IMR-90 (cell line): Measurements from ENCODE around the gene ST7. TPM values are rescaled to one million over a fixed set of nuclear protein-coding genes. Genes with fewer than 3 reads are reported as not detected.

ENCODE experiments used
- ATAC-seq: fragments of 200-7000 bp; cut with Tn5 transposase; 2 replicates; pipeline ENCODE4 v1.9.1; 2020; ENCODE audit warnings: low read depth, mild to moderate bottlenecking, moderate library complexity
- BruUV-seq: library from RNA; stranded (reverse); fragments of 400-500 nt; replicated peaks from 2 replicates; lab custom pipeline; 2021; lab: Mats Ljungman, UMichigan
- CTCF ChIA-PET: fragments of 300-600 bp; formaldehyde crosslinking; extraction: SDS; loops from one replicate; lab custom pipeline; 2021; ENCODE audit warnings: antibody characterized with exemption; lab: Yijun Ruan, JAX
- POLR2A ChIA-PET: fragments of 300-600 bp; sonication (Branson Sonifier 250); formaldehyde crosslinking; loops from one replicate; lab custom pipeline; 2022; ENCODE audit warnings: antibody characterized with exemption; ENCODE audit not compliant: unreplicated experiment; lab: Charles Lee
- DNase-seq: peaks from one replicate; pipeline ENCODE4 v3.0.0; 2013
- H2AFZ ChIP-seq: replicated peaks from 2 replicates; pipeline ENCODE3; 2013; ENCODE audit warnings: low read length, mild to moderate bottlenecking; ENCODE audit not compliant: poor library complexity
- H2AK5ac ChIP-seq: 2 replicates; pipeline ENCODE4 v1.6.1; 2013; ENCODE audit warnings: low read depth, low read length, inconsistent platforms
- H2AK9ac ChIP-seq: replicated peaks from 2 replicates; pipeline ENCODE3; 2013; ENCODE audit warnings: mild to moderate bottlenecking, low read depth, low read length, moderate library complexity; ENCODE audit not compliant: poor library complexity
- H2BK120ac ChIP-seq: 2 replicates; pipeline ENCODE4 v1.6.1; 2013; ENCODE audit warnings: low read depth, low read length, inconsistent platforms
- H2BK15ac ChIP-seq: 3 replicates; pipeline ENCODE4 v1.6.1; 2013; ENCODE audit warnings: low read depth, low read length, inconsistent platforms
- H2BK20ac ChIP-seq: 2 replicates; pipeline ENCODE4 v1.6.1; 2013; ENCODE audit warnings: low read depth, mild to moderate bottlenecking, inconsistent platforms, low read length, moderate library complexity
- H2BK5ac ChIP-seq: 2 replicates; pipeline ENCODE4 v1.6.1; 2013; ENCODE audit warnings: mild to moderate bottlenecking, low read depth, low read length, inconsistent platforms; ENCODE audit not compliant: poor library complexity, severe bottlenecking
- H3K14ac ChIP-seq: replicated peaks from 2 replicates; pipeline ENCODE4 v1.6.1; 2013; ENCODE audit warnings: low read depth, low read length, inconsistent platforms
- H3K18ac ChIP-seq: 2 replicates; pipeline ENCODE4 v1.6.1; 2013; ENCODE audit warnings: low read depth, low read length, control low read depth
- H3K23ac ChIP-seq: 2 replicates; pipeline ENCODE4 v1.6.1; 2013; ENCODE audit warnings: low read depth, low read length, inconsistent platforms
- H3K27ac ChIP-seq: 2 replicates; pipeline ENCODE4 v1.5.1; 2013; ENCODE audit warnings: mild to moderate bottlenecking, control low read depth, low read length; ENCODE audit not compliant: insufficient read depth
- H3K27me3 ChIP-seq: 2 replicates; pipeline ENCODE4 v1.6.1; 2013; ENCODE audit warnings: low read length; ENCODE audit not compliant: control insufficient read depth, insufficient read depth
- H3K36me3 ChIP-seq: 2 replicates; pipeline ENCODE4 v1.6.1; 2013; ENCODE audit warnings: low read length, mixed read lengths; ENCODE audit not compliant: control insufficient read depth, insufficient read depth
- H3K4ac ChIP-seq: 2 replicates; pipeline ENCODE4 v1.6.1; 2013; ENCODE audit warnings: low read depth, low read length, inconsistent platforms
- H3K4me1 ChIP-seq: 2 replicates; pipeline ENCODE4 v1.6.1; 2013; ENCODE audit warnings: low read length, mixed read lengths; ENCODE audit not compliant: control insufficient read depth, insufficient read depth
- H3K4me2 ChIP-seq: 2 replicates; pipeline ENCODE4 v1.6.1; 2013; ENCODE audit warnings: low read depth, mild to moderate bottlenecking, control low read depth, low read length, moderate library complexity
- H3K4me3 ChIP-seq: 2 replicates; pipeline ENCODE4 v1.5.1; 2013; ENCODE audit warnings: low read depth, mild to moderate bottlenecking, control low read depth, low read length, moderate library complexity; ENCODE audit not compliant: insufficient read depth
- H3K56ac ChIP-seq: 2 replicates; pipeline ENCODE4 v1.6.1; 2013; ENCODE audit warnings: low read length, inconsistent platforms; ENCODE audit not compliant: insufficient read depth; ENCODE audit errors: extremely low read depth
- H3K79me1 ChIP-seq, 2 experiments: 2 replicates each; pipeline ENCODE4 v1.6.1; 2013; ENCODE audit warnings: low read length in 2 of 2, inconsistent platforms in 1 of 2, low read depth in 1 of 2
- H3K9ac ChIP-seq: 2 replicates; pipeline ENCODE4 v1.6.1; 2013; ENCODE audit warnings: low read depth, low read length, control low read depth
- H3K9me1 ChIP-seq: 2 replicates; pipeline ENCODE4 v1.6.1; 2013; ENCODE audit warnings: low read length, inconsistent platforms; ENCODE audit not compliant: insufficient read depth
- H3K9me3 ChIP-seq: 2 replicates; pipeline ENCODE4 v1.6.1; 2013; ENCODE audit warnings: low read length; ENCODE audit not compliant: control insufficient read depth, insufficient read depth
- H4K20me1 ChIP-seq: 2 replicates; pipeline ENCODE4 v1.6.1; 2013; ENCODE audit warnings: low read length, inconsistent platforms; ENCODE audit not compliant: insufficient read depth
- H4K5ac ChIP-seq: 2 replicates; pipeline ENCODE4 v1.6.1; 2013; ENCODE audit warnings: mild to moderate bottlenecking, low read depth, low read length, control low read depth
- H4K8ac ChIP-seq, 2 experiments: 2 replicates each; pipeline ENCODE4 v1.6.1; 2013; ENCODE audit warnings: low read depth in 2 of 2, low read length in 2 of 2, control low read depth in 1 of 2, inconsistent platforms in 1 of 2
- H4K91ac ChIP-seq: 2 replicates; pipeline ENCODE4 v1.6.1; 2013; ENCODE audit warnings: low read depth, low read length, inconsistent platforms; ENCODE audit not compliant: insufficient read depth
- BHLHE40 ChIP-seq: fragments of 150-350 bp; IDR thresholded peaks from 2 replicates; pipeline ENCODE4 v1.6.1; 2016; ENCODE audit warnings: mild to moderate bottlenecking, low read depth, low read length
- CEBPB ChIP-seq: IDR thresholded peaks from 2 replicates; pipeline ENCODE4 v1.6.1; 2012; ENCODE audit warnings: low read depth, low read length, improper control_type of control experiment
- CHD1 ChIP-seq: IDR thresholded peaks from 2 replicates; pipeline ENCODE4 v1.6.1; 2012; ENCODE audit warnings: low read depth, low read length, improper control_type of control experiment
- FOS ChIP-seq: fragments of 150-350 bp; IDR thresholded peaks from 2 replicates; pipeline ENCODE4 v1.6.1; 2016; ENCODE audit warnings: low read depth, low read length
- MAFK ChIP-seq: IDR thresholded peaks from 2 replicates; pipeline ENCODE4 v1.6.1; 2012; ENCODE audit warnings: low read depth, low read length, improper control_type of control experiment
- MAZ ChIP-seq: IDR thresholded peaks from 2 replicates; pipeline ENCODE4 v1.6.1; 2012; ENCODE audit warnings: low read depth, mild to moderate bottlenecking, low read length, improper control_type of control experiment, moderate library complexity, borderline replicate concordance
- NFE2L2 ChIP-seq: fragments of 150-350 bp; IDR thresholded peaks from 2 replicates; pipeline ENCODE4 v1.6.1; 2016; ENCODE audit warnings: low read depth, mild to moderate bottlenecking, low read length
- POLR2A ChIP-seq: IDR thresholded peaks from 2 replicates; pipeline ENCODE4 v1.6.1; 2012; ENCODE audit warnings: mild to moderate bottlenecking, low read depth, low read length
- RAD21 ChIP-seq: IDR thresholded peaks from 2 replicates; pipeline ENCODE4 v1.6.1; 2012; ENCODE audit warnings: low read length, improper control_type of control experiment
- RCOR1 ChIP-seq: IDR thresholded peaks from 2 replicates; pipeline ENCODE4 v1.6.1; 2012; ENCODE audit warnings: mild to moderate bottlenecking, low read length, improper control_type of control experiment; ENCODE audit not compliant: insufficient replicate concordance
- RFX5 ChIP-seq: IDR thresholded peaks from 2 replicates; pipeline ENCODE4 v1.8.0; 2012; ENCODE audit warnings: low read depth, mild to moderate bottlenecking, low read length, moderate library complexity
- SMC3 ChIP-seq: fragments of 150-350 bp; IDR thresholded peaks from 2 replicates; pipeline ENCODE4 v1.6.1; 2016; ENCODE audit warnings: low read depth, mild to moderate bottlenecking, antibody characterized with exemption, low read length, moderate library complexity
- WGBS, 2 experiments: methylation state at CpG; one replicate each; pipeline versions ENCODE4 v1.1.5 to v1.1.7; 2013; ENCODE audit warnings: missing lambda C conversion rate in 2 of 2; ENCODE audit not compliant: insufficient read length in 1 of 2; ENCODE audit errors: extremely low coverage in 2 of 2; 5-methylcytosine and 5-hydroxymethylcytosine counted together
- dilution Hi-C: fragments of 300-500 bp; cut with HindIII; formaldehyde crosslinking; loops from one replicate; pipeline ENCODE4 v1.14.3; 2018; ENCODE audit warnings: low sequenced_read_pairs; ENCODE audit not compliant: unreplicated experiment
- in situ Hi-C: fragments of 300-500 bp; cut with MboI; formaldehyde crosslinking; loops from 3 replicates; pipeline ENCODE4 v1.14.3; 2019; ENCODE audit warnings: low sequenced_read_pairs, inconsistent platforms, mixed read lengths
- intact Hi-C: fragments of 100-400 bp; cut with micrococcal nuclease; formaldehyde crosslinking; loops from 2 replicates; pipeline ENCODE4 v1.10.0; 2022
- polyA plus RNA-seq, 3 experiments: library from polyadenylated mRNA; depleted of rRNA; stranded (reverse); fragments of >200 nt; gene quantifications; 2 replicates each; pipeline ENCODE4 v1.2.3, GENCODE V29; 2012; ENCODE audit warnings: low replicate concordance in 1 of 3
- total RNA-seq: library from RNA; depleted of rRNA; stranded (reverse); fragments of >200 nt; gene quantifications from 2 replicates; pipeline ENCODE4 v1.2.3, GENCODE V29; 2012
- TF ChIP-seq, protein P1 (sequence below): conservative IDR thresholded peaks from 2 replicates; pipeline ENCODE4 v1.5.1; 2012; ENCODE audit warnings: mild to moderate bottlenecking, low read depth, low read length, improper control_type of control experiment
- TF ChIP-seq, protein P2 (sequence below): fragments of 150-350 bp; IDR thresholded peaks from 2 replicates; pipeline ENCODE4 v1.6.1; 2016; ENCODE audit warnings: low read depth, mild to moderate bottlenecking, low read length, moderate library complexity, borderline replicate concordance
- TF ChIP-seq, protein P3 (sequence below): fragments of 150-350 bp; IDR thresholded peaks from 2 replicates; pipeline ENCODE4 v1.6.1; 2017; ENCODE audit warnings: mild to moderate bottlenecking, antibody characterized with exemption, low read length, low read depth

The ST7 gene
- total and polyA plus RNA-seq, 2 of the 4 experiments (the other 2 are of a cell fraction) = 18.6 to 26.0 TPM

DNA sequence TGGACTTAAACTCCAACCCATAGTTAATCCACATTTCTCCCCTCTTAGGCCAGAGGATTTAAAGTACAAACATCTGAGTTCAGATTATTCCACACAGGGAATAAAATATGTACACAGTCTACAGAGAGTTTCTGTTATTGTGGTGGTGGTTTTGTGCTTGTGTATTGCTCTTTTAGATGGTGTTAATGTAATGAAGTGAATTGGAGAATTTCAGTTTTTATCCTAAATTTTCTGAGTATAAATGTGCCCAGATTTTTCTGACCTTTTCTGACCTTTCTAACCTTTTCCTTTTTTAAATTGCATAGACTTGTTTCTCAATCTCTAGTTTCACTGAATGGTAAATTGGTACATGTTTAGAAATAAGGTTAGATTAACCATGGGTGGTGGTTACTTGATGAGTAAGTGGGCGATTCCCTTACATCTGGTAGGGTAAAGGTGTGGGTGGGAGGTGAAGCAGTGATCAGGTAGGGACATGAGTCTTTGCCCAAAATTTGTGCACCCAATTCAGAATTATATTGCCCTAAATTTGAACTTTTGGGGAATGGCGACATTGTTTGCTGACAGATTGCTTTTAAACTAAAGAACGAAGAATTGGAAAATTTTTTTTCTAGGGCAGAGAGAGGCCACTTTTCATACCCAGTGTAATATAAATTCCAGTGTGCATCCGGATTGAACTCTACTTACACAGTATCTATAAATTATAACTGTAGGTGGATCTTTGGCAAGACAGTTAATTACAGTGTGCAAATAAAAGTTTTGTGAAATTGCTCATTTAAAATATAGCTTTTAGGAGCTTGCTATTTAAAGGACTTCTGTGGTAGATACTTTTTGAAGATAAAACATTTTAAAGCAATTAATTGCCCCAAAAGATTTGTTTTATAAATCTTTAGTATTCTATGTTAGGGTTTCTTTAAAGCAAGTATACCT is 62.2 kb downstream of the ST7 start:
- in situ Hi-C loops = no loop called here
- Histone ChIP-seq H2AK5ac (0 out of 2 replicates have a peak overlapping the region, but pooled peaks have one; percentile 25), H3K27ac (no peak overlapping the region), H2AK9ac (no peak overlapping the region), H3K18ac (no peak overlapping the region), H3K56ac (no peak overlapping the region), H3K4me2 (no peak overlapping the region), H3K36me3 (no peaks in the 10 kb centered on the region), H3K14ac (no peak overlapping the region), H2BK20ac (no peak overlapping the region), H2BK15ac (0 out of 3 replicates have a peak overlapping the region, but pooled peaks have one; percentile 74), H3K4ac (no peak overlapping the region), H3K27me3 (no peaks in the 10 kb centered on the region), H3K4me1 (peaks cover 2% of the 10 kb centered on the region), H3K9me3 (no peaks in the 10 kb centered on the region), H3K79me1 (peaks cover 7 to 20% of the 10 kb centered on the region in 2 experiments; a peak in 3 of 4 replicates), H3K9me1 (peaks cover 6% of the 10 kb centered on the region; the same call in 1 of the 2 replicates), H3K23ac (no peak overlapping the region), H4K5ac (no peak overlapping the region), H2BK120ac (no peak overlapping the region), H2BK5ac (no peak overlapping the region), H2AFZ (no peak overlapping the region), H4K20me1 (no peaks in the 10 kb centered on the region), H3K9ac (no peak overlapping the region), H4K91ac (no peak overlapping the region), H3K4me3 (no peak overlapping the region), H4K8ac (no peak overlapping the region)
- dilution Hi-C loops = no loop called here
- ChIA-PET CTCF (no interaction called here), POLR2A (no interaction called here)
- WGBS, 2 experiments = no CpG with 5 or more reads among the region's 4 CpGs
- no peak for ATAC-seq
- BruUV-seq = no TSS peak
- DNase-seq = no peak
- intact Hi-C loops = no loop called here
- TF ChIP-seq MAZ = no peak
- no peak for TF ChIP-seq CEBPB
- TF ChIP-seq NFE2L2 = no peak
- TF ChIP-seq CHD1 = no peak
- TF ChIP-seq, protein P1, sequence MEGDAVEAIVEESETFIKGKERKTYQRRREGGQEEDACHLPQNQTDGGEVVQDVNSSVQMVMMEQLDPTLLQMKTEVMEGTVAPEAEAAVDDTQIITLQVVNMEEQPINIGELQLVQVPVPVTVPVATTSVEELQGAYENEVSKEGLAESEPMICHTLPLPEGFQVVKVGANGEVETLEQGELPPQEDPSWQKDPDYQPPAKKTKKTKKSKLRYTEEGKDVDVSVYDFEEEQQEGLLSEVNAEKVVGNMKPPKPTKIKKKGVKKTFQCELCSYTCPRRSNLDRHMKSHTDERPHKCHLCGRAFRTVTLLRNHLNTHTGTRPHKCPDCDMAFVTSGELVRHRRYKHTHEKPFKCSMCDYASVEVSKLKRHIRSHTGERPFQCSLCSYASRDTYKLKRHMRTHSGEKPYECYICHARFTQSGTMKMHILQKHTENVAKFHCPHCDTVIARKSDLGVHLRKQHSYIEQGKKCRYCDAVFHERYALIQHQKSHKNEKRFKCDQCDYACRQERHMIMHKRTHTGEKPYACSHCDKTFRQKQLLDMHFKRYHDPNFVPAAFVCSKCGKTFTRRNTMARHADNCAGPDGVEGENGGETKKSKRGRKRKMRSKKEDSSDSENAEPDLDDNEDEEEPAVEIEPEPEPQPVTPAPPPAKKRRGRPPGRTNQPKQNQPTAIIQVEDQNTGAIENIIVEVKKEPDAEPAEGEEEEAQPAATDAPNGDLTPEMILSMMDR = no peak
- TF ChIP-seq MAFK = no peak
- no peak for TF ChIP-seq SMC3
- TF ChIP-seq POLR2A = no peak
- no peak for TF ChIP-seq RCOR1
- TF ChIP-seq, protein P2, sequence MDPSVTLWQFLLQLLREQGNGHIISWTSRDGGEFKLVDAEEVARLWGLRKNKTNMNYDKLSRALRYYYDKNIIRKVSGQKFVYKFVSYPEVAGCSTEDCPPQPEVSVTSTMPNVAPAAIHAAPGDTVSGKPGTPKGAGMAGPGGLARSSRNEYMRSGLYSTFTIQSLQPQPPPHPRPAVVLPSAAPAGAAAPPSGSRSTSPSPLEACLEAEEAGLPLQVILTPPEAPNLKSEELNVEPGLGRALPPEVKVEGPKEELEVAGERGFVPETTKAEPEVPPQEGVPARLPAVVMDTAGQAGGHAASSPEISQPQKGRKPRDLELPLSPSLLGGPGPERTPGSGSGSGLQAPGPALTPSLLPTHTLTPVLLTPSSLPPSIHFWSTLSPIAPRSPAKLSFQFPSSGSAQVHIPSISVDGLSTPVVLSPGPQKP = no peak
- no peak for TF ChIP-seq FOS
- TF ChIP-seq BHLHE40 = no peak
- TF ChIP-seq RAD21 = no peak
- TF ChIP-seq, protein P3, sequence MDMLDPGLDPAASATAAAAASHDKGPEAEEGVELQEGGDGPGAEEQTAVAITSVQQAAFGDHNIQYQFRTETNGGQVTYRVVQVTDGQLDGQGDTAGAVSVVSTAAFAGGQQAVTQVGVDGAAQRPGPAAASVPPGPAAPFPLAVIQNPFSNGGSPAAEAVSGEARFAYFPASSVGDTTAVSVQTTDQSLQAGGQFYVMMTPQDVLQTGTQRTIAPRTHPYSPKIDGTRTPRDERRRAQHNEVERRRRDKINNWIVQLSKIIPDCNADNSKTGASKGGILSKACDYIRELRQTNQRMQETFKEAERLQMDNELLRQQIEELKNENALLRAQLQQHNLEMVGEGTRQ = no peak
- TF ChIP-seq RFX5 = no peak
